MM.1S (cell line): ENCODE results near the gene UCP2.
A peak's percentile ranks its signal among the peaks of the same experiment; 100 is the strongest.

Experiments used
- DNase-seq: peaks from one replicate; pipeline ENCODE4 v3.0.0-alpha.2; 2015
- H2AFZ ChIP-seq: fragments of 300-600 bp; sonication (generic); 2 replicates; pipeline ENCODE4 v1.6.0; 2016; ENCODE audit warnings: antibody characterized with exemption, low read length
- H3F3A ChIP-seq: fragments of 300-600 bp; sonication (generic); 2 replicates; pipeline ENCODE4 v1.6.1; 2016; ENCODE audit warnings: mild to moderate bottlenecking, antibody characterized with exemption, low read length, moderate library complexity, mixed read lengths; ENCODE audit not compliant: insufficient read depth
- H3K27ac ChIP-seq: fragments of 300-600 bp; sonication (generic); 2 replicates; pipeline ENCODE4 v1.5.1; 2016; ENCODE audit warnings: mild to moderate bottlenecking, low read length
- H3K27me3 ChIP-seq: fragments of 300-600 bp; sonication (generic); replicated peaks from 2 replicates; pipeline ENCODE4 v1.6.0; 2016; ENCODE audit warnings: low read length; ENCODE audit not compliant: insufficient read depth
- H3K36me3 ChIP-seq: fragments of 300-600 bp; sonication (generic); replicated peaks from 2 replicates; pipeline ENCODE4 v1.6.1; 2016; ENCODE audit warnings: mild to moderate bottlenecking, low read length, mixed read lengths; ENCODE audit not compliant: insufficient read depth
- H3K4me1 ChIP-seq: fragments of 300-600 bp; sonication (generic); 2 replicates; pipeline ENCODE4 v1.6.1; 2016; ENCODE audit warnings: low read length, mixed read lengths
- H3K4me2 ChIP-seq: fragments of 300-600 bp; sonication (generic); 2 replicates; pipeline ENCODE4 v1.6.0; 2016; ENCODE audit warnings: low read depth, low read length
- H3K4me3 ChIP-seq: fragments of 300-600 bp; sonication (generic); 2 replicates; pipeline ENCODE4 v1.5.1; 2016; ENCODE audit warnings: low read length, mixed read lengths
- H3K79me2 ChIP-seq: fragments of 300-600 bp; sonication (generic); 2 replicates; pipeline ENCODE4 v1.6.1; 2016; ENCODE audit warnings: mixed run types, low read length, mixed read lengths
- H3K9ac ChIP-seq: fragments of 300-600 bp; sonication (generic); 2 replicates; pipeline ENCODE4 v1.6.1; 2016; ENCODE audit warnings: low read length, mixed read lengths
- H3K9me2 ChIP-seq: fragments of 300-600 bp; sonication (generic); replicated peaks from 2 replicates; pipeline ENCODE4 v1.6.1; 2016; ENCODE audit warnings: mild to moderate bottlenecking, low read length, mixed read lengths; ENCODE audit not compliant: insufficient read depth
- H3K9me3 ChIP-seq: fragments of 300-600 bp; sonication (generic); replicated peaks from 2 replicates; pipeline ENCODE4 v1.6.1; 2016; ENCODE audit warnings: mild to moderate bottlenecking, low read length, mixed read lengths; ENCODE audit not compliant: insufficient read depth
- H4K20me1 ChIP-seq: fragments of 300-600 bp; sonication (generic); 2 replicates; pipeline ENCODE4 v1.6.1; 2016; ENCODE audit warnings: mild to moderate bottlenecking, low read length, moderate library complexity, mixed read lengths; ENCODE audit not compliant: insufficient read depth
- CTCF ChIP-seq: fragments of 300-600 bp; sonication (generic); IDR thresholded peaks from 2 replicates; pipeline ENCODE4 v1.5.1; 2016; ENCODE audit warnings: antibody characterized with exemption, low read length, mixed read lengths
- EZH2 ChIP-seq: fragments of 300-600 bp; sonication (generic); optimal IDR thresholded peaks from 2 replicates; pipeline ENCODE3; 2017; ENCODE audit warnings: low read depth, mild to moderate bottlenecking, antibody characterized with exemption, low read length, mixed read lengths
- EZH2phosphoT487 ChIP-seq: fragments of 300-600 bp; sonication (generic); IDR thresholded peaks from 2 replicates; pipeline ENCODE4 v1.6.1; 2018; ENCODE audit warnings: antibody characterized with exemption, low read length

UCP2 gene

GRCh38 chr11:74015919-74016684 lies 33.5 kb upstream of the UCP2 start:
- Histone ChIP-seq H3K4me3 (no peak overlapping the region), H3K9ac (no peak overlapping the region), H3F3A (peaks cover 13% of the 10 kb centered on the region), H3K4me2 (no peak overlapping the region), H3K9me2 (no peaks in the 10 kb centered on the region), H3K9me3 (no peaks in the 10 kb centered on the region), H4K20me1 (no peaks in the 10 kb centered on the region), H3K36me3 (no peaks in the 10 kb centered on the region), H3K27ac (no peak overlapping the region), H2AFZ (no peak overlapping the region), H3K27me3 (no peaks in the 10 kb centered on the region), H3K79me2 (no peaks in the 10 kb centered on the region), H3K4me1 (peaks cover 19% of the 10 kb centered on the region)
- DNase-seq = no peak
- TF ChIP-seq CTCF = no peak
- TF ChIP-seq EZH2phosphoT487 = no peak
- no peak for TF ChIP-seq EZH2

- H3K36me3 ChIP-seq = no peaks in the 10 kb centered on the region
- peak; percentile 72 for DNase-seq
- H3K27ac ChIP-seq = peak overlapping the region; percentile 65
- no peaks in the 10 kb centered on the region for H3K79me2 ChIP-seq
- peaks cover 19% of the 10 kb centered on the region for H3K4me1 ChIP-seq
- no peak overlapping the region for H3K9ac ChIP-seq
- peak overlapping the region; percentile 11; the same call in 1 of the 2 replicates for H3K4me2 ChIP-seq
- TF ChIP-seq CTCF = no peak
- TF ChIP-seq EZH2 = no peak
- no peak for TF ChIP-seq EZH2phosphoT487
- no peaks in the 10 kb centered on the region for H3K9me2 ChIP-seq
- H2AFZ ChIP-seq = peak overlapping the region; percentile 29; the same call in 1 of the 2 replicates
- H3K4me3 ChIP-seq = no peak overlapping the region
- H3K9me3 ChIP-seq = no peaks in the 10 kb centered on the region
- H3K27me3 ChIP-seq = no peaks in the 10 kb centered on the region
- H3F3A ChIP-seq = peaks cover 13% of the 10 kb centered on the region
- H4K20me1 ChIP-seq = no peaks in the 10 kb centered on the region
Measured at GRCh38 chr11:74014880-74015279, 32.2 kb upstream of the UCP2 start.

- Histone ChIP-seq H4K20me1 (no peaks in the 10 kb centered on the region), H3K4me1 (peaks cover 19% of the 10 kb centered on the region), H3K27me3 (no peaks in the 10 kb centered on the region), H3K27ac (no peak overlapping the region), H3K4me2 (no peak overlapping the region), H3K9me2 (no peaks in the 10 kb centered on the region), H3K4me3 (no peak overlapping the region), H3F3A (peaks cover 13% of the 10 kb centered on the region), H3K36me3 (no peaks in the 10 kb centered on the region), H3K9me3 (no peaks in the 10 kb centered on the region), H2AFZ (no peak overlapping the region), H3K79me2 (no peaks in the 10 kb centered on the region), H3K9ac (no peak overlapping the region)
- TF ChIP-seq EZH2 = no peak
- TF ChIP-seq CTCF = no peak
- TF ChIP-seq EZH2phosphoT487 = no peak
- DNase-seq = no peak
Measured at GRCh38 chr11:74013141-74013540, 30.5 kb upstream of the UCP2 start.
